Tibial nerve (tissue), 4 donors: ENCODE data around the gene FLYWCH1. TPM values are rescaled to one million over a fixed set of nuclear protein-coding genes. Genes with fewer than 3 reads are reported as not detected.

Source experiments
- DNase-seq, 2 donors: peaks; one replicate each; pipeline ENCODE4 v3.0.0-alpha.2; 2019; ENCODE audit warnings: low spot score in 2 of 2
- H3K27ac ChIP-seq, 4 donors: fragments of 200-600 bp; sonication (generic) in 3 of 4; one replicate each; pipeline ENCODE4 v1.5.1; 2017 to 2019; ENCODE audit warnings: mild to moderate bottlenecking in 1 of 4
- H3K27me3 ChIP-seq, 2 donors: fragments of 200-600 bp; sonication (generic) in 1 of 2; one replicate each; pipeline versions ENCODE4 v1.5.1 to v1.6.0; 2017 to 2019
- H3K36me3 ChIP-seq, 3 donors: fragments of 200-600 bp; sonication (generic); one replicate each; pipeline ENCODE4 v1.5.1; 2018 to 2019
- H3K4me1 ChIP-seq, 4 donors: fragments of 200-600 bp; sonication (generic) in 3 of 4; one replicate each; pipeline ENCODE4 v1.5.1; 2017 to 2019
- H3K4me3 ChIP-seq, 4 donors: fragments of 200-600 bp; sonication (generic) in 3 of 4; one replicate each; pipeline ENCODE4 v1.5.1; 2017 to 2019; ENCODE audit warnings: mild to moderate bottlenecking in 1 of 4, moderate library complexity in 1 of 4
- H3K9me3 ChIP-seq, 4 donors: fragments of 200-600 bp; sonication (generic) in 3 of 4; one replicate each; pipeline ENCODE4 v1.5.1; 2017 to 2019
- CTCF ChIP-seq, 5 experiments: fragments of 200-600 bp in 3 of 5; fragments of 450-650 bp in 2 of 5; sonication (generic) in 3 of 5; IDR thresholded peaks; one replicate each; pipeline ENCODE4 v1.5.1; 2016 to 2019; ENCODE audit warnings: antibody characterized with exemption in 5 of 5, mild to moderate bottlenecking in 3 of 5, moderate library complexity in 2 of 5
- EP300 ChIP-seq, 2 donors: sonication (generic); formaldehyde crosslinking; IDR thresholded peaks; one replicate each; pipeline ENCODE4 v1.6.1; 2017; ENCODE audit warnings: antibody characterized with exemption in 2 of 2, mild to moderate bottlenecking in 1 of 2
- POLR2A ChIP-seq, 2 donors: fragments of 450-650 bp; IDR thresholded peaks; one replicate each; pipeline ENCODE4 v1.6.1; 2017; ENCODE audit warnings: antibody characterized with exemption in 2 of 2, mild to moderate bottlenecking in 2 of 2, moderate library complexity in 2 of 2
- WGBS, 2 donors: methylation state at CpG; one replicate each; pipeline ENCODE4 v1.1.5; 2018; 5-methylcytosine and 5-hydroxymethylcytosine counted together
- total RNA-seq, 4 donors: library from RNA; depleted of rRNA; stranded (reverse); fragments of >200 nt; gene quantifications; one replicate each; pipeline ENCODE4 v1.1.0, GENCODE V29; 2016

The FLYWCH1 gene
- total RNA-seq, 4 donors from 2014 or later = 65.1 to 74.9 (median 68.7) TPM

GRCh38 chr16:2969545-2970521 lies 58.1 kb downstream of the FLYWCH1 start:
- Histone ChIP-seq H3K4me1 (peaks cover 0 to 59% (median 22%) of the 10 kb centered on the region in 4 donors), H3K36me3 (peaks cover 0 to 28% (median 0%) of the 10 kb centered on the region in 3 donors), H3K27ac (peak overlapping the region in 3 of 4 donors; percentile 66 to 77 (median 71)), H3K9me3 (no peaks in the 10 kb centered on the region), H3K27me3 (peaks cover 0 to 36% of the 10 kb centered on the region in 2 donors), H3K4me3 (peak overlapping the region; percentile 44 to 84 (median 52))
- 1 to 4% methylated on average over 23 to 30 of the region's 83 CpGs for WGBS, 2 donors
- peak in 1 of 2 donors; percentile 23 for DNase-seq
- TF ChIP-seq POLR2A (IDR thresholded peaks at IDR 0.05) = no peak
- peak; percentile 30 to 54 (median 48) for TF ChIP-seq CTCF (IDR thresholded peaks at IDR 0.05)
- peak in 1 of 2 donors; percentile 13 for TF ChIP-seq EP300 (IDR thresholded peaks at IDR 0.05)

GRCh38 chr16:2970563-2970962 lies 58.8 kb downstream of the FLYWCH1 start:
- H3K4me3 ChIP-seq = peak overlapping the region in 2 of 4 donors; percentile 55 to 84
- H3K36me3 ChIP-seq = peaks cover 0 to 28% (median 0%) of the 10 kb centered on the region in 3 donors
- peaks cover 0 to 29% of the 10 kb centered on the region in 2 donors for H3K27me3 ChIP-seq
- peaks cover 0 to 53% (median 18%) of the 10 kb centered on the region in 4 donors for H3K4me1 ChIP-seq
- no peaks in the 10 kb centered on the region for H3K9me3 ChIP-seq
- H3K27ac ChIP-seq = peak overlapping the region in 3 of 4 donors; percentile 66 to 77 (median 71)
- DNase-seq = no peak
- WGBS, 2 donors = 74 to 81% methylated on average over 6 of the region's 6 CpGs
- no peak for TF ChIP-seq POLR2A (IDR thresholded peaks at IDR 0.05)
- TF ChIP-seq EP300 (IDR thresholded peaks at IDR 0.05) = no peak
- no peak for TF ChIP-seq CTCF (IDR thresholded peaks at IDR 0.05)

GRCh38 chr16:2971134-2971984 lies 59.6 kb downstream of the FLYWCH1 start:
- TF ChIP-seq POLR2A (IDR thresholded peaks at IDR 0.05) = no peak
- TF ChIP-seq CTCF (IDR thresholded peaks at IDR 0.05) = no peak
- no peak for TF ChIP-seq EP300 (IDR thresholded peaks at IDR 0.05)
- Histone ChIP-seq H3K27me3 (peaks cover 0 to 21% of the 10 kb centered on the region in 2 donors), H3K36me3 (peaks cover 0 to 28% (median 0%) of the 10 kb centered on the region in 3 donors), H3K9me3 (no peaks in the 10 kb centered on the region), H3K27ac (no peak overlapping the region), H3K4me1 (peaks cover 0 to 51% (median 18%) of the 10 kb centered on the region in 4 donors), H3K4me3 (no peak overlapping the region)
- DNase-seq = no peak
- 84 to 85% methylated on average over 18 to 21 of the region's 35 CpGs for WGBS, 2 donors

- peaks cover 0 to 28% (median 0%) of the 10 kb centered on the region in 3 donors for H3K36me3 ChIP-seq
- TF ChIP-seq CTCF (IDR thresholded peaks at IDR 0.05) = no peak
- DNase-seq = no peak
These were observed 60.5 kb downstream of the FLYWCH1 start for GRCh38 chr16:2971985-2972784.

More at GRCh38 chr16:2971985-2972784, 60.5 kb downstream of the FLYWCH1 start:
- 64 to 66% methylated on average over 14 to 15 of the region's 15 CpGs for WGBS, 2 donors
- Histone ChIP-seq H3K4me1 (peaks cover 0 to 43% (median 14%) of the 10 kb centered on the region in 4 donors), H3K9me3 (no peaks in the 10 kb centered on the region), H3K4me3 (no peak overlapping the region), H3K27me3 (peaks cover 0 to 16% of the 10 kb centered on the region in 2 donors), H3K27ac (no peak overlapping the region)
